Dendritic cell treated with granulocyte-macrophage colony-stimulating factor and Interleukin-4, amounts not matched to agents 40 ng/mL and 50 ng/mL, for 4 days (primary cell): ENCODE measurements around the gene CCDC77.
"Not testable (repeated sequence)": the region's sequence is repeated elsewhere in the genome, so short reads cannot be mapped to it uniquely, and the experiment has no call there.

Experiments used
- H3K27ac Mint-ChIP-seq: one replicate; pipeline ENCODE4 v1.8.0; 2022; ENCODE audit warnings: mild to moderate bottlenecking, mixed read lengths
- H3K27me3 Mint-ChIP-seq: one replicate; pipeline ENCODE4 v1.8.0; 2022; ENCODE audit warnings: mild to moderate bottlenecking, mixed read lengths
- H3K36me3 Mint-ChIP-seq: one replicate; pipeline ENCODE4 v1.8.0; 2022; ENCODE audit warnings: low read depth, mixed read lengths
- H3K4me1 Mint-ChIP-seq: one replicate; pipeline ENCODE4 v1.8.0; 2022; ENCODE audit warnings: low read depth, mixed read lengths
- H3K4me3 Mint-ChIP-seq: one replicate; pipeline ENCODE4 v1.8.0; 2022; ENCODE audit warnings: mild to moderate bottlenecking, moderate library complexity, mixed read lengths
- H3K9me3 Mint-ChIP-seq: one replicate; pipeline ENCODE4 v1.8.0; 2022; ENCODE audit warnings: mixed read lengths
- intact Hi-C: fragments of 100-400 bp; cut with micrococcal nuclease; formaldehyde crosslinking; loops from one replicate; pipeline ENCODE4 v1.15.0; 2022

The CCDC77 gene

GRCh38 chr12:418432-418831, 17.0 kb downstream of the CCDC77 start:
- H3K4me1 Mint-ChIP-seq, result no peaks in the 10 kb centered on the region
- no peak overlapping the region for H3K4me3 Mint-ChIP-seq
- intact Hi-C loops, result no loop called here
- H3K27ac Mint-ChIP-seq, result no peak overlapping the region
- no peaks in the 10 kb centered on the region for H3K9me3 Mint-ChIP-seq
- H3K36me3 Mint-ChIP-seq, result peaks cover 65% of the 10 kb centered on the region
- no peaks in the 10 kb centered on the region for H3K27me3 Mint-ChIP-seq

- Mint-ChIP-seq H3K9me3 (no peaks in the 10 kb centered on the region), H3K27me3 (no peaks in the 10 kb centered on the region), H3K27ac (no peak overlapping the region), H3K36me3 (peaks cover 57% of the 10 kb centered on the region), H3K4me3 (no peak overlapping the region), H3K4me1 (no peaks in the 10 kb centered on the region)
- intact Hi-C loops, result no loop called here
These were observed 21.1 kb downstream of the CCDC77 start for GRCh38 chr12:422526-422925.

GRCh38 chr12:435737-436136, 34.3 kb downstream of the CCDC77 start:
- H3K4me3 Mint-ChIP-seq, intact Hi-C loops, H3K27ac Mint-ChIP-seq, H3K4me1 Mint-ChIP-seq, H3K9me3 Mint-ChIP-seq, H3K27me3 Mint-ChIP-seq: not testable (repeated sequence)
- H3K36me3 Mint-ChIP-seq, result peaks cover 90% of the 10 kb centered on the region

GRCh38 chr12:442235-442884, 40.9 kb downstream of the CCDC77 start:
- intact Hi-C loops, result loop anchor here (1.0 kb wide), 1 partner anchor 105 kb away; no protein-coding TSS in a partner anchor
- Mint-ChIP-seq H3K27me3 (no peaks in the 10 kb centered on the region), H3K9me3 (no peaks in the 10 kb centered on the region), H3K4me1 (no peaks in the 10 kb centered on the region), H3K27ac (no peak overlapping the region), H3K36me3 (peaks cover 41% of the 10 kb centered on the region), H3K4me3 (no peak overlapping the region)

GRCh38 chr12:447141-447540, 45.7 kb downstream of the CCDC77 start:
- no peaks in the 10 kb centered on the region for H3K9me3 Mint-ChIP-seq
- H3K36me3 Mint-ChIP-seq, result no peaks in the 10 kb centered on the region
- H3K4me3 Mint-ChIP-seq, result no peak overlapping the region
- H3K27me3 Mint-ChIP-seq, result peaks cover 6% of the 10 kb centered on the region
- intact Hi-C loops, result no loop called here
- H3K4me1 Mint-ChIP-seq, result no peaks in the 10 kb centered on the region
- no peak overlapping the region for H3K27ac Mint-ChIP-seq

GRCh38 chr12:449203-449602, 47.8 kb downstream of the CCDC77 start:
- Mint-ChIP-seq H3K27ac (no peak overlapping the region), H3K9me3 (no peaks in the 10 kb centered on the region), H3K36me3 (no peaks in the 10 kb centered on the region), H3K4me3 (no peak overlapping the region), H3K4me1 (no peaks in the 10 kb centered on the region), H3K27me3 (peaks cover 14% of the 10 kb centered on the region)
- intact Hi-C loops, result no loop called here

- no peaks in the 10 kb centered on the region for H3K9me3 Mint-ChIP-seq
- no peak overlapping the region for H3K27ac Mint-ChIP-seq
- H3K36me3 Mint-ChIP-seq, result no peaks in the 10 kb centered on the region
- no peaks in the 10 kb centered on the region for H3K4me1 Mint-ChIP-seq
- peaks cover 15% of the 10 kb centered on the region for H3K27me3 Mint-ChIP-seq
- no peak overlapping the region for H3K4me3 Mint-ChIP-seq
- intact Hi-C loops, result no loop called here
These were observed 49.0 kb downstream of the CCDC77 start for GRCh38 chr12:450438-450837.

GRCh38 chr12:452667-453210, 51.3 kb downstream of the CCDC77 start:
- Mint-ChIP-seq H3K27ac (no peak overlapping the region), H3K27me3 (peaks cover 36% of the 10 kb centered on the region), H3K4me1 (no peaks in the 10 kb centered on the region), H3K9me3 (no peaks in the 10 kb centered on the region), H3K4me3 (no peak overlapping the region), H3K36me3 (no peaks in the 10 kb centered on the region)
- intact Hi-C loops, result no loop called here

- Mint-ChIP-seq H3K4me3 (no peak overlapping the region), H3K27ac (no peak overlapping the region), H3K27me3 (peaks cover 54% of the 10 kb centered on the region), H3K9me3 (no peaks in the 10 kb centered on the region), H3K4me1 (peaks cover 5% of the 10 kb centered on the region), H3K36me3 (no peaks in the 10 kb centered on the region)
- intact Hi-C loops, result no loop called here
These were observed 53.4 kb downstream of the CCDC77 start for GRCh38 chr12:454833-455232.

- H3K27ac Mint-ChIP-seq, result no peak overlapping the region
- H3K27me3 Mint-ChIP-seq, result peaks cover 60% of the 10 kb centered on the region
- no peaks in the 10 kb centered on the region for H3K36me3 Mint-ChIP-seq
- H3K4me3 Mint-ChIP-seq, result no peak overlapping the region
- intact Hi-C loops, result no loop called here
- H3K4me1 Mint-ChIP-seq, result peaks cover 7% of the 10 kb centered on the region
- no peaks in the 10 kb centered on the region for H3K9me3 Mint-ChIP-seq
These were observed 54.4 kb downstream of the CCDC77 start for GRCh38 chr12:455821-456220.

GRCh38 chr12:457676-458075, 56.2 kb downstream of the CCDC77 start:
- Mint-ChIP-seq H3K27ac (no peak overlapping the region), H3K27me3 (peaks cover 71% of the 10 kb centered on the region), H3K36me3 (no peaks in the 10 kb centered on the region), H3K9me3 (no peaks in the 10 kb centered on the region), H3K4me1 (peaks cover 11% of the 10 kb centered on the region), H3K4me3 (no peak overlapping the region)
- intact Hi-C loops, result no loop called here

- intact Hi-C loops, result no loop called here
These were observed 57.6 kb downstream of the CCDC77 start for GRCh38 chr12:459050-459429.

GRCh38 chr12:459430-460258, 58.2 kb downstream of the CCDC77 start, which contains the start of gene B4GALNT3:
B4GALNT3 (plus strand) TSS chr12:459939; CDS start chr12:460377, 438 bp downstream.
- Mint-ChIP-seq H3K27me3 (peaks cover 83% of the 10 kb centered on the region), H3K27ac (no peak within 1 kb of the TSS), H3K4me3 (peak within 1 kb of the TSS; percentile 57), H3K9me3 (no peaks in the 10 kb centered on the region), H3K4me1 (peaks cover 11% of the 10 kb centered on the region), H3K36me3 (no peaks in the 10 kb centered on the region)
- intact Hi-C loops, result no loop called here

More at GRCh38 chr12:459050-459429, 57.6 kb downstream of the CCDC77 start:
- Mint-ChIP-seq H3K4me1 (peaks cover 11% of the 10 kb centered on the region), H3K4me3 (no peak overlapping the region), H3K9me3 (no peaks in the 10 kb centered on the region), H3K27me3 (peaks cover 78% of the 10 kb centered on the region), H3K27ac (no peak overlapping the region), H3K36me3 (no peaks in the 10 kb centered on the region)
